HepG2 (cell line): ENCODE results near the gene ZNF26. TPM values are rescaled to one million over a fixed set of nuclear protein-coding genes. Genes with fewer than 3 reads are reported as not detected.

Source experiments
- MATR3 ChIP-seq: sonication (generic); formaldehyde crosslinking; IDR thresholded peaks from 2 replicates; pipeline ENCODE4 v1.4.0; 2020; ENCODE audit warnings: missing genetic modification reagents
- PLRG1 ChIP-seq: fragments of 450-650 bp; conservative IDR thresholded peaks from 2 replicates; pipeline ENCODE4 v1.6.1; 2016
- SP4 ChIP-seq: sonication (generic); formaldehyde crosslinking; IDR thresholded peaks from 2 replicates; pipeline ENCODE4 v1.8.1; 2023; ENCODE audit warnings: mild to moderate bottlenecking, missing genetic modification reagents
- ZFP90 ChIP-seq: sonication (generic); formaldehyde crosslinking; IDR thresholded peaks from 2 replicates; pipeline ENCODE4 v1.8.0; 2022; ENCODE audit warnings: missing genetic modification reagents, mild to moderate bottlenecking, inconsistent platforms, borderline replicate concordance
- polyA plus RNA-seq, 8 experiments: library from polyadenylated mRNA; depleted of rRNA in 3 of 8; stranded (reverse) in 7 of 8; unstranded in 1 of 8; fragments of >200 nt; fragmentation: Illumina TruSeq in 4 of 8; extraction: Trizol in 4 of 8; gene quantifications; 2 replicates each; pipeline versions ENCODE4 v1.2.1 to v1.2.3, GENCODE V29; 2011 to 2016; ENCODE audit warnings: low read depth in 4 of 8, missing spikeins in 1 of 8, mixed read lengths in 1 of 8; ENCODE audit not compliant: insufficient read depth in 1 of 8
- total RNA-seq, 5 experiments: library from RNA; depleted of rRNA; stranded (reverse); fragments of >200 nt; fragmentation: Illumina TruSeq; extraction: Trizol; gene quantifications; 2 replicates each; pipeline ENCODE4 v1.2.3, GENCODE V29; 2016; ENCODE audit warnings: low read depth in 1 of 5
- TF ChIP-seq, protein P1 (sequence below): sonication (generic); formaldehyde crosslinking; IDR thresholded peaks from 2 replicates; pipeline ENCODE4 v1.8.1; 2023; ENCODE audit warnings: mild to moderate bottlenecking, missing genetic modification reagents, borderline replicate concordance
- TF ChIP-seq, protein P2 (sequence below), 2 experiments: fragments of 450-650 bp in 1 of 2; sonication (generic) in 1 of 2; formaldehyde crosslinking in 1 of 2; IDR thresholded peaks; 2 replicates each; pipeline versions ENCODE4 v1.6.1 to v1.8.0; 2016 to 2022; ENCODE audit warnings: antibody characterized with exemption in 1 of 2, mild to moderate bottlenecking in 1 of 2, missing genetic modification reagents in 1 of 2
- TF ChIP-seq, protein P3 (sequence below): sonication (generic); formaldehyde crosslinking; IDR thresholded peaks from 2 replicates; pipeline ENCODE4 v1.4.0; 2020; ENCODE audit warnings: mild to moderate bottlenecking, missing genetic modification reagents
- TF ChIP-seq, protein P4 (sequence below): sonication (generic); formaldehyde crosslinking; IDR thresholded peaks from 2 replicates; pipeline ENCODE4 v1.4.0; 2020; ENCODE audit warnings: missing genetic modification reagents, mild to moderate bottlenecking, borderline replicate concordance

Gene ZNF26
- total and polyA plus RNA-seq, 2 of the 13 experiments (the other 11 are each of a cell fraction or from before 2014, with no cell fraction given): 3.8 to 6.5 TPM

DNA sequence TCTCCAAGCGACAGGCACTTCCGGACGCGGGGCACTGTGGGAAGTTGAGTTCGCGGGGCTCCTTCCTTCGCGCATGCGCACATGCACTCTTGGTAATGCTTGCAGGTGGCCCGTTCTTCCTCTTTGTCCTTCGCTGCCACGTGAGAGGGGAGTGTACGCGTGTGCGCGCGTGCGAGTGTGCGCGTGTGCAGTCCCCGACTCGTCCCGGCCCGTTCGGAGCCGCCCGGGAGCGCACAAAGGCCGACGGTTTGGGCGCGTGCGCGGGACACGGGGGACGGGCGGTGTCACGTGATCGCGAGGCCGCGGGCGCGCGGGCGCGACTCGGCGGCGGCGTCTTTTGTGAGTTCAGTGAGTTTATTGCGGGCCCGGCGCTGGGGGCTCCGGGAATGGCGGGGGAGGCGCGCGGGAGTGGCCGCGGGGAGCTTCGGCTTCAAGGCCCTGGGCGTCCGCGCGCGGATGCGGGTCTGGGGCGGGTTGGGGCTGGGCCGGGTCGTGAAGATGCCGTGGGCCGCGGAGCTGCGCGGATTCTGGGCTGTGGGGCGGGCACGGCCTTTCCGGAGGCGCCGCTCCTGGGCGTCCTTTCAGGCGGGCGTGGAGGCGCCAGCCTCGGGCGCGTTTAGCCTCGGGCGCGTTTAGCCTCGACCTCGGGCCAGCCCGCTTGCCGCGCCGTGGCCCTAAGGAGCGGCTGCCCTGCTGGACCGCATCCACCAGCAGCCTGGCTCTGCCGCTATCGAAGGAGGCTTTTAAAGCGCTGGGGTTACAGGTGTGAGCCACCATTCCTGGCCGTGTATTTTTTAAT is 51.2 kb downstream of the ZNF26 start, which contains the start of gene ZNF84 (continued):
- TF ChIP-seq, protein P1, sequence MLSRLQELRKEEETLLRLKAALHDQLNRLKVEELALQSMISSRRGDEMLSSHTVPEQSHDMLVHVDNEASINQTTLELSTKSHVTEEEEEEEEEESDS: no peak
- peak; percentile 89 for TF ChIP-seq SP4 (CRISPR knock-in tag)
- TF ChIP-seq, protein P2, sequence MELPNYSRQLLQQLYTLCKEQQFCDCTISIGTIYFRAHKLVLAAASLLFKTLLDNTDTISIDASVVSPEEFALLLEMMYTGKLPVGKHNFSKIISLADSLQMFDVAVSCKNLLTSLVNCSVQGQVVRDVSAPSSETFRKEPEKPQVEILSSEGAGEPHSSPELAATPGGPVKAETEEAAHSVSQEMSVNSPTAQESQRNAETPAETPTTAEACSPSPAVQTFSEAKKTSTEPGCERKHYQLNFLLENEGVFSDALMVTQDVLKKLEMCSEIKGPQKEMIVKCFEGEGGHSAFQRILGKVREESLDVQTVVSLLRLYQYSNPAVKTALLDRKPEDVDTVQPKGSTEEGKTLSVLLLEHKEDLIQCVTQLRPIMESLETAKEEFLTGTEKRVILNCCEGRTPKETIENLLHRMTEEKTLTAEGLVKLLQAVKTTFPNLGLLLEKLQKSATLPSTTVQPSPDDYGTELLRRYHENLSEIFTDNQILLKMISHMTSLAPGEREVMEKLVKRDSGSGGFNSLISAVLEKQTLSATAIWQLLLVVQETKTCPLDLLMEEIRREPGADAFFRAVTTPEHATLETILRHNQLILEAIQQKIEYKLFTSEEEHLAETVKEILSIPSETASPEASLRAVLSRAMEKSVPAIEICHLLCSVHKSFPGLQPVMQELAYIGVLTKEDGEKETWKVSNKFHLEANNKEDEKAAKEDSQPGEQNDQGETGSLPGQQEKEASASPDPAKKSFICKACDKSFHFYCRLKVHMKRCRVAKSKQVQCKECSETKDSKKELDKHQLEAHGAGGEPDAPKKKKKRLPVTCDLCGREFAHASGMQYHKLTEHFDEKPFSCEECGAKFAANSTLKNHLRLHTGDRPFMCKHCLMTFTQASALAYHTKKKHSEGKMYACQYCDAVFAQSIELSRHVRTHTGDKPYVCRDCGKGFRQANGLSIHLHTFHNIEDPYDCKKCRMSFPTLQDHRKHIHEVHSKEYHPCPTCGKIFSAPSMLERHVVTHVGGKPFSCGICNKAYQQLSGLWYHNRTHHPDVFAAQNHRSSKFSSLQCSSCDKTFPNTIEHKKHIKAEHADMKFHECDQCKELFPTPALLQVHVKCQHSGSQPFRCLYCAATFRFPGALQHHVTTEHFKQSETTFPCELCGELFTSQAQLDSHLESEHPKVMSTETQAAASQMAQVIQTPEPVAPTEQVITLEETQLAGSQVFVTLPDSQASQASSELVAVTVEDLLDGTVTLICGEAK (IDR thresholded peaks at IDR 0.05): no peak
- TF ChIP-seq, protein P2 (CRISPR knock-in tag; IDR thresholded peaks at IDR 0.05): peak; percentile 70; the same call in 1 of the 2 replicates
- TF ChIP-seq, protein P3, sequence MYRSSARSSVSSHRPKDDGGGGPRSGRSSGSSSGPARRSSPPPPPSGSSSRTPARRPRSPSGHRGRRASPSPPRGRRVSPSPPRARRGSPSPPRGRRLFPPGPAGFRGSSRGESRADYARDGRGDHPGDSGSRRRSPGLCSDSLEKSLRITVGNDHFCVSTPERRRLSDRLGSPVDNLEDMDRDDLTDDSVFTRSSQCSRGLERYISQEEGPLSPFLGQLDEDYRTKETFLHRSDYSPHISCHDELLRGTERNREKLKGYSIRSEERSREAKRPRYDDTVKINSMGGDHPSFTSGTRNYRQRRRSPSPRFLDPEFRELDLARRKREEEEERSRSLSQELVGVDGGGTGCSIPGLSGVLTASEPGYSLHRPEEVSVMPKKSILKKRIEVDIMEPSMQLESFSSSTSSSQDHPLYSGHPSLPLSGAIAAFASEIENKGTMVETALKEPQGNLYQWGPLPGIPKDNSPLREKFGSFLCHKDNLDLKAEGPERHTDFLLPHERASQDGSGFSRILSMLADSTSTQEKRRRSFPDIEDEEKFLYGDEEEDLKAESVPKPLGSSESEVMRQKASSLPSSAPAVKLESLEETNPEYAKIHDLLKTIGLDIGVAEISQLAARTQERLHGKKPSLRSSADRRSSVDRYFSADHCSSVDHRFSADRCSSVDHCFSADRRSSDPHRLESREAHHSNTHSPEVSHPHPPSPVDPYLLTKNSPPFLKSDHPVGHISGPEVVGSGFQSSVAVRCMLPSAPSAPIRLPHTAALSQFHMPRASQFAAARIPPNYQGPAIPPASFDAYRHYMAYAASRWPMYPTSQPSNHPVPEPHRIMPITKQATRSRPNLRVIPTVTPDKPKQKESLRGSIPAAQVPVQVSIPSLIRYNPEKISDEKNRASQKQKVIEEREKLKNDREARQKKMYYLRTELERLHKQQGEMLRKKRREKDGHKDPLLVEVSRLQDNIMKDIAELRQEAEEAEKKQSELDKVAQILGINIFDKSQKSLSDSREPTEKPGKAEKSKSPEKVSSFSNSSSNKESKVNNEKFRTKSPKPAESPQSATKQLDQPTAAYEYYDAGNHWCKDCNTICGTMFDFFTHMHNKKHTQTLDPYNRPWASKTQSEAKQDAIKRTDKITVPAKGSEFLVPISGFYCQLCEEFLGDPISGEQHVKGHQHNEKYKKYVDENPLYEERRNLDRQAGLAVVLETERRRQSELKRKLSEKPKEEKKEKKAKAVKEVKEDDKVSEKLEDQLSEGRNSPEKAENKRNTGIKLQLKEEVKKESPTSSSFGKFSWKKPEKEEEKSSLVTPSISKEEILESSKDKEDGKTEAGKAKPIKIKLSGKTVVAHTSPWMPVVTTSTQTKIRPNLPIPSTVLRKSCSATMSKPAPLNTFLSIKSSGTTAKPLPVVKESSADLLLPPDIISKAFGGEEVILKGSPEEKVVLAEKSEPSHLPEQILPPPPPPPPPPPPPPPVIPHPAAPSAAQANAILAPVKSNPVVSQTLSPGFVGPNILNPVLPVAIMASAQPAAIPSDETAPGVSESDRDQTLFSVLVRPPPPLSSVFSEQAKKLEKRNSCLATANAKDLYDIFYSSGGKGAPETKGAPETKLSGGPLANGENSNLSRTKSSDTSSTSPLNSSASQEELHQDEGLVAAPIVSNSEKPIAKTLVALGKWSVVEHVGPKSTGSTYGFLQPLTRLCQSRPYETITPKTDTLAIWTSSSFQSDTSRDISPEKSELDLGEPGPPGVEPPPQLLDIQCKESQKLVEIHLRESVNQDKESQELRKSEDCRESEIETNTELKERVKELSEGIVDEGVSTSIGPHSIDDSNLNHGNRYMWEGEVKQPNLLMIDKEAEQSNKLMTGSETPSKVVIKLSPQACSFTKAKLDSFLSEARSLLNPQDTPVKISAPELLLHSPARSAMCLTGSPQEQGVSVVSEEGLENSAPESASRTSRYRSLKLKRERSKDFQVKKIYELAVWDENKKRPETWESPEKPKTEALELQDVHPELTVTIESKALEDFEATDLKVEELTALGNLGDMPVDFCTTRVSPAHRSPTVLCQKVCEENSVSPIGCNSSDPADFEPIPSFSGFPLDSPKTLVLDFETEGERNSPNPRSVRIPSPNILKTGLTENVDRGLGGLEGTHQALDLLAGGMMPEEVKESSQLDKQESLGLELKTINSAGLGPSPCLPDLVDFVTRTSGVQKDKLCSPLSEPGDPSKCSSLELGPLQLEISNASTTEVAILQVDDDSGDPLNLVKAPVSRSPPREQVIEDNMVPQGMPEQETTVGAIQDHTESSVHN (CRISPR knock-in tag): peak; percentile 89
- TF ChIP-seq, protein P4, sequence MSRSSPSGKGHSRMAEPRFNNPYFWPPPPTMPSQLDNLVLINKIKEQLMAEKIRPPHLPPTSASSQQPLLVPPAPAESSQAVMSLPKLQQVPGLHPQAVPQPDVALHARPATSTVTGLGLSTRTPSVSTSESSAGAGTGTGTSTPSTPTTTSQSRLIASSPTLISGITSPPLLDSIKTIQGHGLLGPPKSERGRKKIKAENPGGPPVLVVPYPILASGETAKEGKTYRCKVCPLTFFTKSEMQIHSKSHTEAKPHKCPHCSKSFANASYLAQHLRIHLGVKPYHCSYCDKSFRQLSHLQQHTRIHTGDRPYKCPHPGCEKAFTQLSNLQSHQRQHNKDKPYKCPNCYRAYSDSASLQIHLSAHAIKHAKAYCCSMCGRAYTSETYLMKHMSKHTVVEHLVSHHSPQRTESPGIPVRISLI (CRISPR knock-in tag): peak; percentile 22; the same call in 1 of the 2 replicates
- TF ChIP-seq PLRG1: no peak
- TF ChIP-seq MATR3 (CRISPR knock-in tag): no peak
- TF ChIP-seq ZFP90 (CRISPR knock-in tag): no peak; the same call in 1 of the 2 replicates
